ENCODE measurements around the gene CD93.
A peak's percentile ranks its signal among the peaks of the same experiment; 100 is the strongest.

CD93 gene

GRCh38 chr20:23096986-23097520 lies 10.9 kb upstream of the CD93 start:
- no peak for DNase-seq

GRCh38 chr20:23096097-23096496 lies 10.0 kb upstream of the CD93 start:
- DNase-seq, result no peak

- DNase-seq, result no peak
Measured at GRCh38 chr20:23095499-23095898, 9.4 kb upstream of the CD93 start.

- no peak for DNase-seq
Measured at GRCh38 chr20:23094927-23095326, 8.8 kb upstream of the CD93 start.

GRCh38 chr20:23094213-23094896 lies 8.2 kb upstream of the CD93 start:
- DNase-seq, result no peak

- no peak for DNase-seq
Measured at GRCh38 chr20:23093613-23094012, 7.5 kb upstream of the CD93 start.

GRCh38 chr20:23092861-23093495 lies 6.9 kb upstream of the CD93 start:
- DNase-seq, result no peak

GRCh38 chr20:23092384-23092756 lies 6.2 kb upstream of the CD93 start:
- DNase-seq, result no peak

GRCh38 chr20:23091721-23092383 lies 5.7 kb upstream of the CD93 start:
- DNase-seq, result no peak

GRCh38 chr20:23090878-23091277 lies 4.8 kb upstream of the CD93 start:
- DNase-seq, result no peak

- DNase-seq, result no peak
Measured at GRCh38 chr20:23090147-23090546, 4.0 kb upstream of the CD93 start.

- DNase-seq, result no peak
Measured at GRCh38 chr20:23088866-23089265, 2.7 kb upstream of the CD93 start.

GRCh38 chr20:23087587-23088251 lies 1.6 kb upstream of the CD93 start:
- no peak for DNase-seq

GRCh38 chr20:23086931-23087411 lies 847 bp upstream of the CD93 start:
- no peak for DNase-seq

GRCh38 chr20:23085436-23086055 lies 578 bp downstream of the CD93 start:
- no peak for DNase-seq

GRCh38 chr20:23084845-23085365 lies 1.2 kb downstream of the CD93 start:
- DNase-seq, result peak in 1 of 2 experiments; percentile 21

GRCh38 chr20:23084282-23084844 lies 1.8 kb downstream of the CD93 start:
- DNase-seq, result no peak

- DNase-seq, result no peak
Measured at GRCh38 chr20:23083553-23084220, 2.4 kb downstream of the CD93 start.

- no peak for DNase-seq
Measured at GRCh38 chr20:23082846-23083552, 3.1 kb downstream of the CD93 start.

- DNase-seq, result no peak
Measured at GRCh38 chr20:23081263-23081819, 4.8 kb downstream of the CD93 start.

- DNase-seq, result no peak
Measured at GRCh38 chr20:23080521-23080920, 5.6 kb downstream of the CD93 start.

All from NCI-H446 (cell line).